DND-41 (cell line): ENCODE measurements around the gene AGFG2.
A peak's percentile ranks its signal among the peaks of the same experiment; 100 is the strongest.

Experiments used
- ATAC-seq: fragments of 200-7000 bp; cut with Tn5 transposase; 3 replicates; pipeline ENCODE4 v1.9.1; 2021; ENCODE audit warnings: low read depth; ENCODE audit not compliant: insufficient read depth
- DNase-seq: peaks from one replicate; pipeline ENCODE4 v3.0.0-alpha.2; 2020
- H2AFZ ChIP-seq: 2 replicates; pipeline ENCODE4 v1.6.0; 2012; ENCODE audit warnings: low read depth, low read length
- H3K27ac ChIP-seq: 2 replicates; pipeline ENCODE4 v1.5.1; 2012; ENCODE audit warnings: low read length, inconsistent platforms
- H3K27me3 ChIP-seq: fragments of 200-600 bp; sonication (generic); 2 replicates; pipeline ENCODE4 v1.6.0; 2012; ENCODE audit warnings: low read length, mild to moderate bottlenecking, inconsistent platforms; ENCODE audit not compliant: insufficient read depth, poor library complexity
- H3K36me3 ChIP-seq: 2 replicates; pipeline ENCODE4 v1.5.1; 2012; ENCODE audit warnings: low read length, inconsistent platforms; ENCODE audit not compliant: insufficient read depth
- H3K4me1 ChIP-seq: 2 replicates; pipeline ENCODE4 v1.5.1; 2012; ENCODE audit warnings: mild to moderate bottlenecking, low read length; ENCODE audit not compliant: insufficient read depth
- H3K4me2 ChIP-seq: 2 replicates; pipeline ENCODE4 v1.6.0; 2012; ENCODE audit warnings: mild to moderate bottlenecking, moderate library complexity, low read length, inconsistent platforms; ENCODE audit not compliant: insufficient read depth
- H3K4me3 ChIP-seq, 2 experiments: fragments of 200-600 bp in 1 of 2; shearing (Covaris generic) in 1 of 2; 2 replicates each; pipeline ENCODE4 v1.5.1; 2012 to 2016; ENCODE audit warnings: inconsistent platforms in 2 of 2, low read length in 2 of 2, mild to moderate bottlenecking in 2 of 2, low read depth in 1 of 2, moderate library complexity in 1 of 2
- H3K79me2 ChIP-seq: 2 replicates; pipeline ENCODE4 v1.6.0; 2012; ENCODE audit warnings: low read length, inconsistent platforms; ENCODE audit not compliant: insufficient read depth
- H3K9ac ChIP-seq: 2 replicates; pipeline ENCODE4 v1.6.0; 2012; ENCODE audit warnings: low read depth, mild to moderate bottlenecking, inconsistent platforms, low read length, moderate library complexity
- H3K9me3 ChIP-seq: 2 replicates; pipeline ENCODE4 v1.5.1; 2012; ENCODE audit warnings: low read length, moderate library complexity, mild to moderate bottlenecking, inconsistent platforms; ENCODE audit not compliant: insufficient read depth, severe bottlenecking
- H4K20me1 ChIP-seq: 2 replicates; pipeline ENCODE4 v1.6.0; 2012; ENCODE audit warnings: low read length; ENCODE audit not compliant: insufficient read depth
- CTCF ChIP-seq: IDR thresholded peaks from 2 replicates; pipeline ENCODE4 v1.5.1; 2012; ENCODE audit warnings: borderline replicate concordance, low read length, moderate library complexity, mild to moderate bottlenecking; ENCODE audit not compliant: poor library complexity, severe bottlenecking; ENCODE audit errors: extremely low read depth
- EZH2 ChIP-seq: IDR thresholded peaks from 3 replicates; pipeline ENCODE4 v1.6.1; 2012; ENCODE audit warnings: borderline replicate concordance, low read depth, mild to moderate bottlenecking, moderate library complexity, low read length, inconsistent platforms; ENCODE audit not compliant: severe bottlenecking

The AGFG2 gene

GRCh38 chr7:100513212-100513810 lies 25.7 kb upstream of the AGFG2 start:
- Histone ChIP-seq H3K27ac (no peak overlapping the region), H2AFZ (no peak overlapping the region), H3K27me3 (peaks cover 5% of the 10 kb centered on the region), H3K36me3 (no peaks in the 10 kb centered on the region), H3K4me3 (no peak overlapping the region), H3K9me3 (no peaks in the 10 kb centered on the region), H3K9ac (no peak overlapping the region), H4K20me1 (no peaks in the 10 kb centered on the region), H3K4me2 (no peak overlapping the region), H3K79me2 (no peaks in the 10 kb centered on the region), H3K4me1 (0 out of 2 replicates have a peak, but pooled peaks cover 6% of the 10 kb centered on the region)
- no peak for DNase-seq
- TF ChIP-seq CTCF (no peak), EZH2 (no peak)
- no peak for ATAC-seq

GRCh38 chr7:100515072-100515532 lies 23.9 kb upstream of the AGFG2 start:
- no peak overlapping the region for H3K4me2 ChIP-seq
- ATAC-seq, result no peak
- H2AFZ ChIP-seq, result no peak overlapping the region
- H3K4me1 ChIP-seq, result 0 out of 2 replicates have a peak, but pooled peaks cover 6% of the 10 kb centered on the region
- DNase-seq, result no peak
- TF ChIP-seq CTCF, result no peak
- no peak for TF ChIP-seq EZH2
- H3K4me3 ChIP-seq, result no peak overlapping the region
- no peak overlapping the region for H3K9ac ChIP-seq
- H4K20me1 ChIP-seq, result no peaks in the 10 kb centered on the region
- no peaks in the 10 kb centered on the region for H3K79me2 ChIP-seq
- peaks cover 5% of the 10 kb centered on the region for H3K27me3 ChIP-seq
- H3K36me3 ChIP-seq, result no peaks in the 10 kb centered on the region
- no peaks in the 10 kb centered on the region for H3K9me3 ChIP-seq
- no peak overlapping the region for H3K27ac ChIP-seq

- Histone ChIP-seq H3K79me2 (no peaks in the 10 kb centered on the region), H3K4me3 (no peak overlapping the region), H3K27ac (no peak overlapping the region), H4K20me1 (no peaks in the 10 kb centered on the region), H3K4me1 (0 out of 2 replicates have a peak, but pooled peaks cover 6% of the 10 kb centered on the region), H2AFZ (no peak overlapping the region), H3K27me3 (peaks cover 5% of the 10 kb centered on the region), H3K9ac (no peak overlapping the region), H3K9me3 (no peaks in the 10 kb centered on the region), H3K36me3 (no peaks in the 10 kb centered on the region), H3K4me2 (no peak overlapping the region)
- peak; percentile 94 for ATAC-seq
- peak; percentile 66 for DNase-seq
- no peak for TF ChIP-seq EZH2
- no peak for TF ChIP-seq CTCF
Measured at GRCh38 chr7:100516135-100516812, 22.7 kb upstream of the AGFG2 start.
